DMS114 treated with DMSO at 0.1 percent for 48 hours (cell line): ENCODE results near the gene TMEM42.

Source experiments
- DNase-seq: peaks from one replicate; lab custom pipeline; 2025; ENCODE audit not compliant: unreplicated experiment; lab: John Stamatoyannopoulos, UW

Gene TMEM42

GRCh38 chr3:44906997-44907396 is 45.3 kb downstream of the TMEM42 start:
- no peak for DNase-seq

- no peak for DNase-seq
Observed at GRCh38 chr3:44907612-44908011, 45.9 kb downstream of the TMEM42 start.

GRCh38 chr3:44909063-44909462 is 47.4 kb downstream of the TMEM42 start:
- DNase-seq: no peak

- DNase-seq: no peak
Observed at GRCh38 chr3:44910693-44911092, 49.0 kb downstream of the TMEM42 start.

- no peak for DNase-seq
Observed at GRCh38 chr3:44913868-44914468, 52.3 kb downstream of the TMEM42 start.

GRCh38 chr3:44914936-44915335 is 53.2 kb downstream of the TMEM42 start:
- DNase-seq: no peak
